GM23338 (cell line): ENCODE data around the gene POLA1. TPM values are rescaled to one million over a fixed set of nuclear protein-coding genes. Genes with fewer than 3 reads are reported as not detected.

Experiments
- ATAC-seq: fragments of 200-7000 bp; cut with Tn5 transposase; 3 replicates; pipeline ENCODE4 v1.9.1; 2020
- DNase-seq: peaks from one replicate; pipeline ENCODE4 v3.0.0-alpha.2; 2015; ENCODE audit warnings: low spot score
- H2AFZ ChIP-seq: fragments of 200-600 bp; sonication (generic); 2 replicates; pipeline ENCODE4 v1.8.0; 2016; ENCODE audit warnings: antibody characterized with exemption, mild to moderate bottlenecking, moderate library complexity
- H3F3A ChIP-seq: fragments of 200-600 bp; sonication (generic); replicated peaks from 2 replicates; pipeline ENCODE4 v1.8.0; 2017; ENCODE audit warnings: antibody characterized with exemption, mixed run types, low read depth
- H3K27ac ChIP-seq: fragments of 200-600 bp; sonication (generic); 2 replicates; pipeline ENCODE4 v1.6.1; 2016; ENCODE audit warnings: low read depth
- H3K27me3 ChIP-seq: fragments of 200-600 bp; sonication (generic); 2 replicates; pipeline ENCODE4 v1.8.0; 2016; ENCODE audit warnings: mild to moderate bottlenecking, mixed run types, moderate library complexity; ENCODE audit not compliant: insufficient read depth
- H3K36me3 ChIP-seq: fragments of 200-600 bp; sonication (generic); 2 replicates; pipeline ENCODE4 v1.8.0; 2016; ENCODE audit warnings: mild to moderate bottlenecking; ENCODE audit not compliant: insufficient read depth
- H3K4me1 ChIP-seq: fragments of 200-600 bp; sonication (generic); 2 replicates; pipeline ENCODE4 v1.8.0; 2016; ENCODE audit warnings: mild to moderate bottlenecking, moderate library complexity; ENCODE audit not compliant: insufficient read depth
- H3K4me2 ChIP-seq: fragments of 200-600 bp; sonication (generic); 2 replicates; pipeline ENCODE4 v1.7.1; 2017; ENCODE audit warnings: mixed run types
- H3K4me3 ChIP-seq: fragments of 200-600 bp; sonication (generic); 2 replicates; pipeline ENCODE4 v1.6.1; 2016; ENCODE audit warnings: mixed run types
- H3K79me2 ChIP-seq: fragments of 200-600 bp; sonication (generic); replicated peaks from 2 replicates; pipeline ENCODE4 v1.8.0; 2017; ENCODE audit warnings: mild to moderate bottlenecking; ENCODE audit not compliant: insufficient read depth
- H3K9me2 ChIP-seq: fragments of 200-600 bp; sonication (generic); 2 replicates; pipeline ENCODE4 v1.8.0; 2017; ENCODE audit not compliant: insufficient read depth
- H4K20me1 ChIP-seq: fragments of 200-600 bp; sonication (generic); replicated peaks from 2 replicates; pipeline ENCODE4 v1.8.0; 2017; ENCODE audit warnings: mild to moderate bottlenecking; ENCODE audit not compliant: insufficient read depth
- H3K27ac Mint-ChIP-seq: 2 replicates; pipeline ENCODE4 v1.8.0; 2020; ENCODE audit warnings: inconsistent platforms, mild to moderate bottlenecking, moderate library complexity, mixed read lengths
- H3K27me3 Mint-ChIP-seq: 3 replicates; pipeline ENCODE4 v1.8.0; 2022; ENCODE audit warnings: low read depth, mild to moderate bottlenecking, moderate library complexity, mixed read lengths, inconsistent platforms; ENCODE audit not compliant: insufficient read depth, poor library complexity
- H3K36me3 Mint-ChIP-seq: 3 replicates; pipeline ENCODE4 v1.8.0; 2021; ENCODE audit warnings: low read depth, mild to moderate bottlenecking, inconsistent platforms, moderate library complexity, mixed read lengths
- H3K4me1 Mint-ChIP-seq: 3 replicates; pipeline ENCODE4 v1.8.0; 2020; ENCODE audit warnings: mild to moderate bottlenecking, inconsistent platforms, mixed read lengths
- H3K4me3 Mint-ChIP-seq: 3 replicates; pipeline ENCODE4 v1.8.0; 2021; ENCODE audit warnings: moderate library complexity, mild to moderate bottlenecking, inconsistent platforms, mixed read lengths
- H3K9me3 Mint-ChIP-seq: 3 replicates; pipeline ENCODE4 v1.8.0; 2020; ENCODE audit warnings: moderate library complexity, mild to moderate bottlenecking, inconsistent platforms, mixed read lengths
- CREB1 ChIP-seq: fragments of 250-450 bp; sonication (Bioruptor Pico); IDR thresholded peaks from 2 replicates; pipeline ENCODE4 v1.5.0; 2020; ENCODE audit warnings: low read depth, mild to moderate bottlenecking, moderate library complexity
- CTCF ChIP-seq, 2 experiments: fragments of 200-600 bp in 1 of 2; sonication (generic) in 1 of 2; conservative IDR thresholded peaks; 2 replicates each; pipeline versions ENCODE4 v1.5.1 to v1.6.1; 2016 to 2017; ENCODE audit warnings: antibody characterized with exemption in 2 of 2, low read depth in 2 of 2, mild to moderate bottlenecking in 2 of 2, moderate library complexity in 1 of 2
- EZH2 ChIP-seq: fragments of 200-600 bp; sonication (generic); IDR thresholded peaks from one replicate; pipeline ENCODE4 v1.8.0; 2017; ENCODE audit warnings: antibody characterized with exemption, mild to moderate bottlenecking, low read depth; ENCODE audit not compliant: unreplicated experiment
- EZH2phosphoT487 ChIP-seq: fragments of 200-600 bp; sonication (generic); IDR thresholded peaks from one replicate; pipeline ENCODE4 v1.8.1; 2018; ENCODE audit warnings: antibody characterized with exemption; ENCODE audit not compliant: unreplicated experiment
- JUNB ChIP-seq: IDR thresholded peaks from one replicate; pipeline ENCODE4 v1.6.1; 2016; ENCODE audit warnings: antibody characterized with exemption; ENCODE audit not compliant: unreplicated experiment
- NANOG ChIP-seq: IDR thresholded peaks from 2 replicates; pipeline ENCODE4 v1.6.1; 2016; ENCODE audit warnings: antibody characterized with exemption, borderline replicate concordance
- REST ChIP-seq: IDR thresholded peaks from one replicate; pipeline ENCODE4 v1.6.1; 2018; ENCODE audit warnings: antibody characterized with exemption; ENCODE audit not compliant: unreplicated experiment
- ZNF114 ChIP-seq: fragments of 250-450 bp; sonication (Bioruptor Pico); IDR thresholded peaks from 2 replicates; pipeline ENCODE4 v1.5.0; 2020; ENCODE audit warnings: mild to moderate bottlenecking, moderate library complexity
- ZNF331 ChIP-seq: fragments of 250-450 bp; sonication (Bioruptor Pico); IDR thresholded peaks from 2 replicates; pipeline ENCODE4 v1.5.0; 2020; ENCODE audit warnings: low read depth, mild to moderate bottlenecking, moderate library complexity
- polyA plus RNA-seq: library from polyadenylated mRNA; unstranded; fragments of >200 nt; fragmentation: Nextera tagmentation; extraction: Ambion mirVana; gene quantifications from 2 replicates; pipeline ENCODE4 v1.2.1, GENCODE V29; 2016
- total RNA-seq: library from RNA; depleted of rRNA; stranded (reverse); fragments of >200 nt; shearing (Covaris generic); gene quantifications from 2 replicates; pipeline ENCODE4 v1.2.3, GENCODE V29; 2014
- TF ChIP-seq, protein P1 (sequence below): IDR thresholded peaks from 2 replicates; pipeline ENCODE4 v1.6.1; 2016; ENCODE audit warnings: antibody characterized with exemption
- TF ChIP-seq, protein P2 (sequence below): fragments of 250-450 bp; sonication (Bioruptor Pico); IDR thresholded peaks from 2 replicates; pipeline ENCODE4 v1.5.0; 2020; ENCODE audit warnings: mild to moderate bottlenecking, moderate library complexity

Gene POLA1
- total and polyA plus RNA-seq, 2 experiments from 2014 or later = 12.6 to 36.6 TPM

GRCh38 chrX:24828600-24828999 lies 134.9 kb downstream of the POLA1 start (continued):
- TF ChIP-seq CTCF (conservative IDR thresholded peaks at IDR 0.05; ENCODE audit: low read depth in 2 of 2) = no peak
- no peak for TF ChIP-seq NANOG

GRCh38 chrX:24833695-24834094 lies 140.0 kb downstream of the POLA1 start:
- Histone ChIP-seq H3K4me1 (no peaks in the 10 kb centered on the region; the same call in 1 of the 2 replicates), H3K4me2 (no peak overlapping the region), H4K20me1 (no peaks in the 10 kb centered on the region), H3K36me3 (no peaks in the 10 kb centered on the region), H3K9me2 (no peaks in the 10 kb centered on the region), H3K27ac (no peak overlapping the region), H3K4me3 (no peak overlapping the region), H3F3A (no peaks in the 10 kb centered on the region), H3K79me2 (peaks cover 4% of the 10 kb centered on the region; the same call in 1 of the 2 replicates), H2AFZ (no peak overlapping the region), H3K27me3 (no peaks in the 10 kb centered on the region)
- H3K27me3 Mint-ChIP-seq = no peaks in the 10 kb centered on the region
- TF ChIP-seq ZNF114 (CRISPR knock-in tag) (no peak), NANOG (no peak), JUNB (no peak), REST (no peak), EZH2phosphoT487 (no peak), ZNF331 (CRISPR knock-in tag) (no peak), EZH2 (no peak), CREB1 (CRISPR knock-in tag) (no peak)
- TF ChIP-seq, protein P1, sequence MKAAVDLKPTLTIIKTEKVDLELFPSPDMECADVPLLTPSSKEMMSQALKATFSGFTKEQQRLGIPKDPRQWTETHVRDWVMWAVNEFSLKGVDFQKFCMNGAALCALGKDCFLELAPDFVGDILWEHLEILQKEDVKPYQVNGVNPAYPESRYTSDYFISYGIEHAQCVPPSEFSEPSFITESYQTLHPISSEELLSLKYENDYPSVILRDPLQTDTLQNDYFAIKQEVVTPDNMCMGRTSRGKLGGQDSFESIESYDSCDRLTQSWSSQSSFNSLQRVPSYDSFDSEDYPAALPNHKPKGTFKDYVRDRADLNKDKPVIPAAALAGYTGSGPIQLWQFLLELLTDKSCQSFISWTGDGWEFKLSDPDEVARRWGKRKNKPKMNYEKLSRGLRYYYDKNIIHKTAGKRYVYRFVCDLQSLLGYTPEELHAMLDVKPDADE = no peak
- TF ChIP-seq, protein P2, sequence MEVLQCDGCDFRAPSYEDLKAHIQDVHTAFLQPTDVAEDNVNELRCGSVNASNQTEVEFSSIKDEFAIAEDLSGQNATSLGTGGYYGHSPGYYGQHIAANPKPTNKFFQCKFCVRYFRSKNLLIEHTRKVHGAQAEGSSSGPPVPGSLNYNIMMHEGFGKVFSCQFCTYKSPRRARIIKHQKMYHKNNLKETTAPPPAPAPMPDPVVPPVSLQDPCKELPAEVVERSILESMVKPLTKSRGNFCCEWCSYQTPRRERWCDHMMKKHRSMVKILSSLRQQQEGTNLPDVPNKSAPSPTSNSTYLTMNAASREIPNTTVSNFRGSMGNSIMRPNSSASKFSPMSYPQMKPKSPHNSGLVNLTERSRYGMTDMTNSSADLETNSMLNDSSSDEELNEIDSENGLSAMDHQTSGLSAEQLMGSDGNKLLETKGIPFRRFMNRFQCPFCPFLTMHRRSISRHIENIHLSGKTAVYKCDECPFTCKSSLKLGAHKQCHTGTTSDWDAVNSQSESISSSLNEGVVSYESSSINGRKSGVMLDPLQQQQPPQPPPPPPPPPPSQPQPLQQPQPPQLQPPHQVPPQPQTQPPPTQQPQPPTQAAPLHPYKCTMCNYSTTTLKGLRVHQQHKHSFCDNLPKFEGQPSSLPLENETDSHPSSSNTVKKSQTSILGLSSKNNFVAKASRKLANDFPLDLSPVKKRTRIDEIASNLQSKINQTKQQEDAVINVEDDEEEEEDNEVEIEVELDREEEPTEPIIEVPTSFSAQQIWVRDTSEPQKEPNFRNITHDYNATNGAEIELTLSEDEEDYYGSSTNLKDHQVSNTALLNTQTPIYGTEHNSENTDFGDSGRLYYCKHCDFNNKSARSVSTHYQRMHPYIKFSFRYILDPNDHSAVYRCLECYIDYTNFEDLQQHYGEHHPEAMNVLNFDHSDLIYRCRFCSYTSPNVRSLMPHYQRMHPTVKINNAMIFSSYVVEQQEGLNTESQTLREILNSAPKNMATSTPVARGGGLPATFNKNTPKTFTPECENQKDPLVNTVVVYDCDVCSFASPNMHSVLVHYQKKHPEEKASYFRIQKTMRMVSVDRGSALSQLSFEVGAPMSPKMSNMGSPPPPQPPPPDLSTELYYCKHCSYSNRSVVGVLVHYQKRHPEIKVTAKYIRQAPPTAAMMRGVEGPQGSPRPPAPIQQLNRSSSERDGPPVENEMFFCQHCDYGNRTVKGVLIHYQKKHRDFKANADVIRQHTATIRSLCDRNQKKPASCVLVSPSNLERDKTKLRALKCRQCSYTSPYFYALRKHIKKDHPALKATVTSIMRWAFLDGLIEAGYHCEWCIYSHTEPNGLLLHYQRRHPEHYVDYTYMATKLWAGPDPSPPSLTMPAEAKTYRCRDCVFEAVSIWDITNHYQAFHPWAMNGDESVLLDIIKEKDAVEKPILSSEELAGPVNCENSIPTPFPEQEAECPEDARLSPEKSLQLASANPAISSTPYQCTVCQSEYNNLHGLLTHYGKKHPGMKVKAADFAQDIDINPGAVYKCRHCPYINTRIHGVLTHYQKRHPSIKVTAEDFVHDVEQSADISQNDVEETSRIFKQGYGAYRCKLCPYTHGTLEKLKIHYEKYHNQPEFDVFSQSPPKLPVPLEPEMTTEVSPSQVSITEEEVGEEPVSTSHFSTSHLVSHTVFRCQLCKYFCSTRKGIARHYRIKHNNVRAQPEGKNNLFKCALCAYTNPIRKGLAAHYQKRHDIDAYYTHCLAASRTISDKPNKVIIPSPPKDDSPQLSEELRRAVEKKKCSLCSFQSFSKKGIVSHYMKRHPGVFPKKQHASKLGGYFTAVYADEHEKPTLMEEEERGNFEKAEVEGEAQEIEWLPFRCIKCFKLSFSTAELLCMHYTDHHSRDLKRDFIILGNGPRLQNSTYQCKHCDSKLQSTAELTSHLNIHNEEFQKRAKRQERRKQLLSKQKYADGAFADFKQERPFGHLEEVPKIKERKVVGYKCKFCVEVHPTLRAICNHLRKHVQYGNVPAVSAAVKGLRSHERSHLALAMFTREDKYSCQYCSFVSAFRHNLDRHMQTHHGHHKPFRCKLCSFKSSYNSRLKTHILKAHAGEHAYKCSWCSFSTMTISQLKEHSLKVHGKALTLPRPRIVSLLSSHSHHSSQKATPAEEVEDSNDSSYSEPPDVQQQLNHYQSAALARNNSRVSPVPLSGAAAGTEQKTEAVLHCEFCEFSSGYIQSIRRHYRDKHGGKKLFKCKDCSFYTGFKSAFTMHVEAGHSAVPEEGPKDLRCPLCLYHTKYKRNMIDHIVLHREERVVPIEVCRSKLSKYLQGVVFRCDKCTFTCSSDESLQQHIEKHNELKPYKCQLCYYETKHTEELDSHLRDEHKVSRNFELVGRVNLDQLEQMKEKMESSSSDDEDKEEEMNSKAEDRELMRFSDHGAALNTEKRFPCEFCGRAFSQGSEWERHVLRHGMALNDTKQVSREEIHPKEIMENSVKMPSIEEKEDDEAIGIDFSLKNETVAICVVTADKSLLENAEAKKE = no peak
- H3K4me3 Mint-ChIP-seq = no peak overlapping the region
- no peaks in the 10 kb centered on the region for H3K9me3 Mint-ChIP-seq
- peaks cover 15% of the 10 kb centered on the region for H3K36me3 Mint-ChIP-seq
- no peaks in the 10 kb centered on the region for H3K4me1 Mint-ChIP-seq
- ATAC-seq = no peak
- H3K27ac Mint-ChIP-seq = no peak overlapping the region
- DNase-seq = no peak
